LNCaP clone FGC (cell line): ENCODE data around the gene NDUFAB1.

Experiments
- DNase-seq: peaks from one replicate; pipeline ENCODE4 v3.0.0-alpha.2; 2011; ENCODE audit warnings: low read depth
- H3K4me3 ChIP-seq: 2 replicates; pipeline ENCODE4 v1.5.1; 2011; ENCODE audit warnings: mild to moderate bottlenecking, low read depth, low read length, control low read depth
- TF ChIP-seq, protein P1 (sequence below): IDR thresholded peaks from 2 replicates; pipeline ENCODE4 v1.5.1; 2012; ENCODE audit warnings: mild to moderate bottlenecking; ENCODE audit not compliant: control insufficient read depth, insufficient read depth; ENCODE audit errors: extremely low read depth

Gene NDUFAB1

DNA sequence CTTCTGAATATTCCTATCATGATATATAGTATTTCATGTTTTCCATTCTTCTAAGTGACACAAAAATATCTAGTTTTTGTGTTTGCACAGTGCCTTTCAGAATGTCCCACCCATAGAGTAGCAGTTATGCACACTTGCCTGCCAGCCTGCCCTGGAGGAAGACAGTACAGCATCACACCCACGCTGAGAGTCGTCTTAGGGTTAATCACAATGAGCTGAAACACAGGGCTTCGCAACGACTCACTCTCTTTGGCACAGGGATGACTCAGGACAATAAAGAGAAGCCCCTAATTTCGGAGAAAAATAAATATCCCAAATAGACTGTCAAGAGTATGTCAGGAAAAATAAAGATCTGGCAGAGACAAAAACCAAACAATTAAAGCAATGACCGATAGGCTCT lies 11.6 kb upstream of the NDUFAB1 start:
- no peak for DNase-seq
- TF ChIP-seq, protein P1, sequence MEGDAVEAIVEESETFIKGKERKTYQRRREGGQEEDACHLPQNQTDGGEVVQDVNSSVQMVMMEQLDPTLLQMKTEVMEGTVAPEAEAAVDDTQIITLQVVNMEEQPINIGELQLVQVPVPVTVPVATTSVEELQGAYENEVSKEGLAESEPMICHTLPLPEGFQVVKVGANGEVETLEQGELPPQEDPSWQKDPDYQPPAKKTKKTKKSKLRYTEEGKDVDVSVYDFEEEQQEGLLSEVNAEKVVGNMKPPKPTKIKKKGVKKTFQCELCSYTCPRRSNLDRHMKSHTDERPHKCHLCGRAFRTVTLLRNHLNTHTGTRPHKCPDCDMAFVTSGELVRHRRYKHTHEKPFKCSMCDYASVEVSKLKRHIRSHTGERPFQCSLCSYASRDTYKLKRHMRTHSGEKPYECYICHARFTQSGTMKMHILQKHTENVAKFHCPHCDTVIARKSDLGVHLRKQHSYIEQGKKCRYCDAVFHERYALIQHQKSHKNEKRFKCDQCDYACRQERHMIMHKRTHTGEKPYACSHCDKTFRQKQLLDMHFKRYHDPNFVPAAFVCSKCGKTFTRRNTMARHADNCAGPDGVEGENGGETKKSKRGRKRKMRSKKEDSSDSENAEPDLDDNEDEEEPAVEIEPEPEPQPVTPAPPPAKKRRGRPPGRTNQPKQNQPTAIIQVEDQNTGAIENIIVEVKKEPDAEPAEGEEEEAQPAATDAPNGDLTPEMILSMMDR = no peak
- no peak overlapping the region for H3K4me3 ChIP-seq

DNA sequence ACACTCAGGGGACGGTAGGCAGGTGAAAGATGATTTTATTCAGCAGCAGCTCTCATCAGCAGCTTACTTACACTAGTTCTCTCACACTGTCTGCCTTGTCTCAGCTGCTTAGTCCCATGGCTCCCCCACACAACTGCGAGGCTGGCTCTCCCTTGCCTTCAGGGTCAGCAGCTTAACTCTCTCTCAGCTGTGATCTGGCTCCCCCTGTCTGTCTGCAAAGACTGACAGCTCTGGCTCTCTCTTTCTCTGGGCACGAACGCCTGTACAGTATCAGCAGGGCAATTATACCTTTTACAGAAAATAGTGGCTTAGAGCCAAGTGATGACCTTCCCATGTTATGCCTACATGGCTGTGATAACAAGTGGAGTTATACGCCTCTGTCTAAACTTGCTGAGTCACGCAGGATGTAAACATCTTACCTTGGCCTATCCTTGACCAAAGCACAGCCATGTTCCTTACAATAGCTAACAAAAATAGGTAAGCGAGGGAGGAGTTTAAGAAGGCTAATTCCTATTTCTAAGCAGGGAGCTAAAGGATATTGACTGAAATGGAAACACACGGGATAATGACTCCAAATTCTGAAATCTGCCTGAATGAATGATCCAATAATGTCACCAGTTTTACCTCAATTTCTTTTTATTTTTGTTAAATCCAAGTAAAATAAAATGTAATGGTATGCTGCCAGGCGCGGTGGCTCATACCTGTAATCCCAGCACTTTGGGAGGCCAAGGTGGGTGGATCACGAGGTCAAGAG lies 1.1 kb upstream of the NDUFAB1 start:
- DNase-seq = no peak
- H3K4me3 ChIP-seq = no peak overlapping the region
- TF ChIP-seq, protein P1 = no peak

DNA sequence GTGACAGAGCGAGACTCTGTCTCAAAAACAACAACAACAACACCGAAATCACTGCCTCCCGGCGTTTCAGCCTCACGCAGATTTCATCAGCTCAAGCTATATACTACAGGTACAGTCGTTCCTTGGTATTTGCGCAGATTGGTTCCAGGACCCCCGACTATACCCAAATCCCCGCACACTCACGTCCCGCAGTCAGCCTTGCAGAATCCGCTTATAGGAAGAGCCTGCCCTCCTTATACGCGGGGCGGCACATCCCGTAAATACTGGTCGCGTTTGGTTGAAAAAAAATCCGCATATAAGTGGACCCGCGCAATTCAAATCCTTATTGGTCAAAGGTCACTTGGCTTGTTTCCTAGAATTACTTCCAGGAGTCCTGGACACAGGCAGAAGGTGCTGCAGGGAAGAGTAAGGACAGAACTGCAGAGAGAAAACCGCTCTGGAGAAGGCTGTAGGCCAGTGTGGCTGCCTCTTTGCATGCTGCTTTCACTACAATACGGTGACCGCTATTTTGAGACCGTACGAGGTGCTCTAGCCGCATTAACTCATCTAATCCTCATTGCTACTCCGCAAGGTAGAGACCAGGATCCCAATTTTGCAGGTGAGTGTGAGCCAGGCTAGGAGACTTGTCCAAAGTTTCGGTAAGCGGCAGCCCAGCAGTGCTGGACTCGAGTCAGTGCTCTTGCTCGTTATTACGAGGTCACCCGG lies 718 bp downstream of the NDUFAB1 start:
- H3K4me3 ChIP-seq = peak overlapping the region; percentile 100
- DNase-seq = no peak
- TF ChIP-seq, protein P1 = no peak

DNA sequence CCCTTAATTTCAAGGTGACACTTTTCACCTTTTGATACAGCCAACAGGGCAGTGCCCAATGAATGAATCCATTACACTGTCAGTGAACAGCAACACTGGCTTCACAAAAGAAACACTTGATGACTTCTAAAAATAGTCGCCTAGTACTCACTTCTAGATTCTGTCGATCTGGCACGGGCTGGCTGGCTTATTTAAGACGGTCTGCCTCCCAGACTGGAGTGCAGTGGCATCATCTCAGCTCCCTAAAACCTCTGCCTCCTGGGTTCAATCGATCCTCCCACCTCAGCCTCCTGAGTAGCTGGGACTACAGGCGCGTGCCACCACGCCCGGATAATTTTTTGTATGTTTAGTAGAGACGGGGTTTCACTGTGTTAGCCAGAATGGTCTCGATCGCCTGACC lies 1.9 kb downstream of the NDUFAB1 start:
- TF ChIP-seq, protein P1 = no peak
- no peak for DNase-seq
- no peak overlapping the region; the same call in 1 of the 2 replicates for H3K4me3 ChIP-seq

DNA sequence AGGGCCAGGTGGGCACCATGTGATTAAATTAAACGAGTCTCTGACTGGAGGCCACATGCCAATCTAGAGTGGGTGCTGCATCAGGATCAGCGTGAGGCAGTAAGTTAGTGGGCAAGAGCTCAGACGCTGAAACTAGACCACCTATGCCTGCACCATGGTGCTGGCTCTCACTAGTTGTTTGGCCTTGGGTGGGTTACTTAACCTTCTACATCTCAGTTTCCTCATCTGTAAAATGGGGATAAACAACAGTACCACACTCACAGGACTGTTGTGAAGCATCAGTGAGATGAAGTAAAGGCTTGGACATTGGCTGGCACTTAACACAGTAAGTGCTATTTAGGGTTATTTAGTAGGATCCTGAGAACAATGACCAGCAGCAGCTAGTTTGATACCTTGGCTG lies 5.9 kb downstream of the NDUFAB1 start:
- TF ChIP-seq, protein P1 = no peak

DNA sequence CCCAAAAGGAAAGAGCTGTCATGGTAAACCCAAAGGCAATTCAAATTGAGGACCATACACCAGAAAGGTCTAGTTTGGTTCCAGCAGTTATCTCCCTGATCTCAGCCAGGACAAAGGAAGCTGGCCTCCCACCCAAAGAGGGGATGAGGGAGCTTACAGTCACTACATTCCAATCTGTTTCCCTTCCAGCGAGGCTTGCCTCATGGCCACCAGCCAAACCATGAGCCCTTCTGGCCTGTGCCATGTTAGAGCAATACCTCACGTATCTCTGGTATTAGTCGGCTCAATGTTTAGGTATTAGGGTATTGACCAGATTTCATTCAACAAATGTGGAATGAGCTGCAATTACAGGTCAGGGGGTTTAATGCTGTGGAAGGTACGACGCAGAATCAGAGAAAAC lies 8.4 kb downstream of the NDUFAB1 start:
- H3K4me3 ChIP-seq = no peak overlapping the region
- no peak for DNase-seq
- TF ChIP-seq, protein P1 = no peak

More for the DNA sequence above, 5.9 kb downstream of the NDUFAB1 start:
- no peak overlapping the region for H3K4me3 ChIP-seq
- no peak for DNase-seq
